Stimulated activated CD4-positive, alpha-beta T cell treated with anti-CD3 and anti-CD28 coated beads, Interleukin-15, amount 100 ng/mL, for 1 hour (primary cell): ENCODE results near the gene SHANK3.

Source experiments
- DNase-seq, 2 donors: peaks; one replicate each; pipeline ENCODE4 v3.0.0-alpha.2; 2020; ENCODE audit warnings: low read depth in 1 of 2, low spot score in 1 of 2

The SHANK3 gene

DNA sequence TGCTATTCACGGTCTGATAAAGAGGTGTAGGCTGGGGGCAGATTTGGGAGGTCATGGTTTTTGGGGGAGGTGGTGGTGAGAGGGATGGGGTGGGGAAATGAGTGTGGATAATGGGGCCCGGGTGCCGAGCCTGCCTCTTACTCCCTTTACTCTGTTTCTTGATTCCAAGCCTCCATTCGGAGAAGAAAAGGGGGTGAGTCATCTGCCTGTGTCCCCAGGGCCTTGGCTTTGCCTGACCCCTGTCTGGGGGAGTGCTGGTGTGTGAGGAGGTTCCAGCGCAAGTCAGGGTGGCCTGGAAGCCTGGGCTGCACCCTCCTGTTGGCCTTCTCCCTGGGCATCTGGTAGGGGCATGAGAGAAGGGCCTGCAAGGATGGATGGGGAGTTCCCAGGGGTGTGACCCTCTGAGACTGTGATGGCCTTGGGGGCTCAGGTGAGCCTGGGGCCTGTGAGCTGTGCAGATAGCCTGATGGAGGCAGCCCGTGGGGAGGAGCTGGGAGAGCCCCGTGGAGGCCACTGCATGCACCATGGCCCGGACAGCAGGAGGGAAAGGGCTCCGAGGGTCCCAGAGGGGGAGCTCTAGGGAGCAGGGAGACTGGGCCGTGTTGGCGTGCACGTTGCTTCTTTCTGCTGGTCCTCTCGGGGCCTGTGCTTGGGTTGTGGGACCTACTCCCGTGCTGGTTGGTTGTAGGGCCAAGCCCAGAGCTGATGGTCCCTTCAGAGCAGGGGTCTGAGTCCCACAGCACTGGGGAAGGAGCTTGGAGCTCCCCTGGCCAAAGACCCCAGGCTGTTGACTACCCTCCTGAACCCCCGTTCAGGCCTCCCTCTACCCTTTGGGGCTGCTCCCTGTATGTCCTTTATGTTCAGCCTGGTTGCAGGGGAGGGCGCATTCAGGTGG, 39.1 kb downstream of the SHANK3 start:
- no peak for DNase-seq

DNA sequence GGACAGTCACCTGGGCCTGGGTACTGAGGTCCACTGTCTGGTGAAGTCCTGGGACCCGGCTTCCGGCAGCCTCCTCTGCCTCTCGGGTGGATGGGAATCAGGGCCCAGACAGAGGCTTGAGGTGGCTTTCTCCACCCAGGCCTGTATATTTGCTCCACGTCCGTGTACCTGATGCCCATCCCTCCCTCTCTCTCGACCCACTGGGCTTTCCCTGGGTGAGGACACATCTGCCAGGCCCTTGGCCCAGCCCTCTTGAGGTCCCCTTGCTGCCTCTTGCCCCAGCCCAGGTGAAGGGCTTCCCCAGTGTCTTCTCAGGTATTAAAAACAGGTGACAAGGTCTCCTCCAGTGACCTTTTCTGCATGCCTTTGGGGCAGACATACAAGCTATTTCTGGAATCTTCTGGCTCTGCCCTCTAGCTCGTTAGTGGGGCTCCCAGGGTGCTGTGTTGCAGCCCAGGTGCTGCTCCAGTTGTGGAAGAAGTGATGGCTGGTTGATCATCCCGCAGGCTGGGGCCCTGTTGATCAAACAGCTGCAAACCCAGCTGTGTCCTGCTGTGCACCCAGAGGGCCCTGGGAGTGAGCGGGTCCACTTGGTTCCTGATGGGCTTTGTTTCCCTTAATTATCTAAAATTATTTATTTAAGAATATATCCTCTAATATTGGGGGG, 39.9 kb downstream of the SHANK3 start:
- DNase-seq: no peak

DNA sequence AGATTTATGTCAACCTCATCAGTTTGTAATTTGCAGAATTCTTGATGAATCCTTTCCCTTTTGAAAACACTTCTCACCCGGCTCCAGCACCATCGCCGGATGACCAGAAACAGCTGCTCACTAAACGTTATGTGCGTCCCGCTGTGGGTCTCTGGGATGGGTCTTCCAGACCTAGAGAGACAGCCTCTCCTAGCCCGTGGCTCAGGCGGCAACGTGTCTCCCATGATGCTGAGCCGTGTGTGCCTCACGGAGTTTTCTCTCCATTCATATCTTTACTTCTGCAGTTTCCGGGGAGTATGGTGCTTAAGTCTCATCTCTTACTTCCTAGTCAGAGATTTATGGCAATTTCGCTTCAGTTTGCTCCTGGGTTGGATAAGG, 40.4 kb downstream of the SHANK3 start:
- no peak for DNase-seq

- DNase-seq: no peak
Observed at GRCh38 chr22:50713571-50714056, 41.0 kb downstream of the SHANK3 start.

GRCh38 chr22:50714150-50714549, 41.5 kb downstream of the SHANK3 start:
- DNase-seq: no peak

- DNase-seq: no peak
Observed at GRCh38 chr22:50714631-50715179, 42.1 kb downstream of the SHANK3 start.

DNA sequence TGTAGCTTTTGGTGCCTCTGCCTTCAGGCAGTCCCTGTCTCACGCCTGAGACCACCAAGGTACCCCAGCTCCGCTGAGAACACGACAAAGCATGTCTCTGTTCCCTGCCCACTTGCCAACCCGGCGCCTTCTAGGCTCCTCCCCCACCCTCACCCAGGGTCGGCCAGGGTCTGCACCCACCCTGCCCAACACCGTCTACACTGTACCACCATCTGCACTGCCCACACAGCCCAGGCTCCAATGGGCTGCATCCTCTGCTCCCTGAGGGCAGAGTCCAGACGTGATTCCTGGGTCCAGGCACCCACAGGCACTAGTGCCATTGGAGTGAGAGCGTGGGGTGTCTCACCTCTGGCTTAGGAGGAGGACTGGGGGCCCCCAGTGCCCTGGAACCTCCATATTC, 42.6 kb downstream of the SHANK3 start:
- DNase-seq: no peak

GRCh38 chr22:50715776-50716175, 43.2 kb downstream of the SHANK3 start:
- DNase-seq: no peak

DNA sequence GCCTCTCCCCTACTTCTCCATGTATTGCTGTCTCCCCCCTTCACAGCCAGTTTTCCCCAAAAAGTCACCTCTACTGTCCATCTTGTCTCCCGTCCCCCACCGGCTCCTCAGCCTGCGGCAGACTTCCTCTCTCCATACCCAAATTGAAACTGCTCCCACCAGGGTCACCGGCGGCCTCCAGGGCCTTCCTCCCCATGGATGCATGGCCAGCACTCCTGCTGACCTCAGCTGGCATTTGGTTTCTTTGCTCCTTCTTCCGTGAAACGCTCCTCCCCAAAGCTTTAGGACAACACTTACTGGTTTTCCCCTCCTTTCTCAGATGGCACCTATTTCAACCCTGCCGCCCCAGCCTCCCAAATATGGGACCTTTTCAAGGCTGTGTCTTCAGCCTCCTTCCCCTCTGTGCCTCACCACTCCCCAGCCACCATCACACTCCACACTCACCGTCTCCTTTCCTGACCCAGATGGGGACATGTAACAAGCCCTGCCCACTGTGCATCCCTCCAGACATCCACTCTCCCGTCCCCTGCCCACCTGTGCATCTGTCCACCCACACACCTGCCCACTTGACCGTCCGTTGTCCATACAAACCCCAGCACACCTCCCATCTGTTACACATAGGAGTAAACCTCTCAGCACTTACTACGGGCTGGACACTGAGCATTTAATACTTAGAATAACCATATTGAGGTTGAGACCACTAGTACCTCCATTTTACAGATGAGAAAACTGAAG, 43.8 kb downstream of the SHANK3 start:
- DNase-seq: no peak

DNA sequence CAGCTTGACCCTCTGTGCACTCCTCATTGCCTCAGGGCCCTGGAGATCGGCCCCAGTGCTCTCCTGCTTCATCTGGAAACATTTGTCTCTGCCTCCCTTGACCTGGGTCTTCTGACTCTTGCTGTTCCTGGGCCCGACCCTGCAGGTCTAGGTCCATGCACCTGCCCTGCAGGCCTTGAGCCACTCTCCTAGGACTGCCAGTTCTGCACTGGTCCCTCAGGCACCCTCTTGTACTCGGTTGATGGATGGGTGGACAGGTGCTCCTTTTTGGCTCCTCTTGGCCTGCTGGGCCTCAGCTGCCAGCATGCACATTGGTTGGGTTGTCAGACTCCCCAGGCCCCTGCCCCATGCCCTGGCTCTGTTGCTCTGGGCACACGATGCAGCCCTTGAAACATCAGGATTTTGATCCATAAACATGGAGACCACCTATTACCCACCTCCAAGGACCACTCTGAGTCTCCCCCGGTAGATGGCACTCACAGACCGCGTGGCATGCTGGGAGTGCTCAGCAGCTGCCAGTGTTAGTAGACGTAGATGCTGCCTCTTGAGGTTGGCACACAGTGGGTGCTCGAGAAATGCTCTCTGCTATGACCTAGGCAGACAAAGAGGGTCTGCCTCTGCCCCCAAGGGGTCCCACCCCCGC, 45.2 kb downstream of the SHANK3 start:
- DNase-seq: no peak

DNA sequence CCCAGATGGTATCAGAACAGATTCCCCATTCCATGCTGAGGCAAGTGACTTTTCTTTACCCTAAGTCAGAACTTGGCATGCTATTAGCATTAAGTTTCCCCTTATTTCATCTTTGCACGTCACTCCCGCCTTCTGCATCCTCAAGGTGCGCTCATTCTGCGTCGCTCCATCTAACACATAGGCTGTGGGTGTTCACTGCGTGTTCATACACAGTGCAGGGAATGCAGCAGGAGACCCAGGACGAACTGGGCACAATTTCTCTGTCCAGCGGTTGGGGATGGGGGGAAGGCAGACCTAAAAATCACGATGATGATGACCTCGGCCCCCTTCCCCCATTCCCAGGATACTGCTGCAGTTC, 45.7 kb downstream of the SHANK3 start:
- no peak for DNase-seq

DNA sequence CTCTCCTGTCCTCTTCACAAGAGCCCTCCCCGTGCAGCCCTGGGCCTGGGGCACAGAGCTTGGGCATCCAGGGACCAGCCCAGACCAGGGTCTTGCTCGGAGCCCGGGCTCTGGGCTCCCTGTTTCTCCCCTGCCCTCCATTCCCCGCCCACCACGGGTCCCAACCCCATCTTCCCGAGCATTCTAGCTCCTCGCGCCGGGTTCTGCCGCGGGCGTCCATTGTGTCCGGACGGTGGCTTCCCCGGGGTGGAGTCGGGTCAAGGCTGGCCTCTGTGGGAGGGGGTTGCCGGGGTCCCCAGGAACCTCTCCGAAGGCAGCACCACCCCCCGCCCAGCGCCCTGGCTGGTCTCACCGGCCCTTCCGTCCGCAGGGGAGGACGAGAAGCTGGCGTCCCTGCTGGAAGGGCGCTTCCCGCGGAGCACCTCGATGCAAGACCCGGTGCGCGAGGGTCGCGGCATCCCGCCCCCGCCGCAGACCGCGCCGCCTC, 47.2 kb downstream of the SHANK3 start:
- DNase-seq: no peak

DNA sequence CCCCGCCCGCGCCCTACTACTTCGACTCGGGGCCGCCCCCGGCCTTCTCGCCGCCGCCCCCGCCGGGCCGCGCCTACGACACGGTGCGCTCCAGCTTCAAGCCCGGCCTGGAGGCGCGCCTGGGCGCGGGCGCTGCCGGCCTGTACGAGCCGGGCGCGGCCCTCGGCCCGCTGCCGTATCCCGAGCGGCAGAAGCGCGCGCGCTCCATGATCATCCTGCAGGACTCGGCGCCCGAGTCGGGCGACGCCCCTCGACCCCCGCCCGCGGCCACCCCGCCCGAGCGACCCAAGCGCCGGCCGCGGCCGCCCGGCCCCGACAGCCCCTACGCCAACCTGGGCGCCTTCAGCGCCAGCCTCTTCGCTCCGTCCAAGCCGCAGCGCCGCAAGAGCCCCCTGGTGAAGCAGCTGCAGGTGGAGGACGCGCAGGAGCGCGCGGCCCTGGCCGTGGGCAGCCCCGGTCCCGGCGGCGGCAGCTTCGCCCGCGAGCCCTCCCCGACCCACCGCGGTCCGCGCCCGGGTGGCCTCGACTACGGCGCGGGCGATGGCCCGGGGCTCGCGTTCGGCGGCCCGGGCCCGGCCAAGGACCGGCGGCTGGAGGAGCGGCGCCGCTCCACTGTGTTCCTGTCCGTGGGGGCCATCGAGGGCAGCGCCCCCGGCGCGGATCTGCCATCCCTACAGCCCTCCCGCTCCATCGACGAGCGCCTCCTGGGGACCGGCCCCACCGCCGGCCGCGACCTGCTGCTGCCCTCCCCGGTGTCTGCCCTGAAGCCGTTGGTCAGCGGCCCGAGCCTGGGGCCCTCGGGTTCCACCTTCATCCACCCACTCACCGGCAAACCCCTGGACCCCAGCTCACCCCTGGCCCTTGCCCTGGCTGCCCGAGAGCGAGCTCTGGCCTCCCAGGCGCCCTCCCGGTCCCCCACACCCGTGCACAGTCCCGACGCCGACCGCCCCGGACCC, 48.0 kb downstream of the SHANK3 start:
- DNase-seq: no peak

DNA sequence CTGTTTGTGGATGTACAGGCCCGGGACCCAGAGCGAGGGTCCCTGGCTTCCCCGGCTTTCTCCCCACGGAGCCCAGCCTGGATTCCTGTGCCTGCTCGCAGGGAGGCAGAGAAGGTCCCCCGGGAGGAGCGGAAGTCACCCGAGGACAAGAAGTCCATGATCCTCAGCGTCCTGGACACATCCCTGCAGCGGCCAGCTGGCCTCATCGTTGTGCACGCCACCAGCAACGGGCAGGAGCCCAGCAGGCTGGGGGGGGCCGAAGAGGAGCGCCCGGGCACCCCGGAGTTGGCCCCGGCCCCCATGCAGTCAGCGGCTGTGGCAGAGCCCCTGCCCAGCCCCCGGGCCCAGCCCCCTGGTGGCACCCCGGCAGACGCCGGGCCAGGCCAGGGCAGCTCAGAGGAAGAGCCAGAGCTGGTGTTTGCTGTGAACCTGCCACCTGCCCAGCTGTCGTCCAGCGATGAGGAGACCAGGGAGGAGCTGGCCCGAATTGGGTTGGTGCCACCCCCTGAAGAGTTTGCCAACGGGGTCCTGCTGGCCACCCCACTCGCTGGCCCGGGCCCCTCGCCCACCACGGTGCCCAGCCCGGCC, 48.7 kb downstream of the SHANK3 start:
- DNase-seq: no peak

DNA sequence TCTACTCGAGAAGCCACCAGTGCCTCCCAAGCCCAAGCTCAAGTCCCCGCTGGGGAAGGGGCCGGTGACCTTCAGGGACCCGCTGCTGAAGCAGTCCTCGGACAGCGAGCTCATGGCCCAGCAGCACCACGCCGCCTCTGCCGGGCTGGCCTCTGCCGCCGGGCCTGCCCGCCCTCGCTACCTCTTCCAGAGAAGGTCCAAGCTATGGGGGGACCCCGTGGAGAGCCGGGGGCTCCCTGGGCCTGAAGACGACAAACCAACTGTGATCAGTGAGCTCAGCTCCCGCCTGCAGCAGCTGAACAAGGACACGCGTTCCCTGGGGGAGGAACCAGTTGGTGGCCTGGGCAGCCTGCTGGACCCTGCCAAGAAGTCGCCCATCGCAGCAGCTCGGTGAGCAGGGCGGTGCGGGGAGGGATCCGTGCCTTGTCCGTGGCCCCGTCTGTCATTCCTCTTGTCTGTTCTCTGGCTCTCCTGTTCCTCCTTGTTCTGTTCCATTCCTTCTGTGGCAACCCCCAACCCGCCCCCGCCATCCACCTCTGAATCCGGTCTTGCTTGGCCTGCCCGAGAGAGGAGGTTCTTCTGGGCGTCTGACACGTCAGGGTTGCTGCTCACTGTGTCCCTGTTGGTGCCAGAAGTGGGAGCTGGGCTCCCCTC, 49.6 kb downstream of the SHANK3 start:
- no peak for DNase-seq
